ENCODE results near the gene TBC1D21.

- TF ChIP-seq, protein P1, sequence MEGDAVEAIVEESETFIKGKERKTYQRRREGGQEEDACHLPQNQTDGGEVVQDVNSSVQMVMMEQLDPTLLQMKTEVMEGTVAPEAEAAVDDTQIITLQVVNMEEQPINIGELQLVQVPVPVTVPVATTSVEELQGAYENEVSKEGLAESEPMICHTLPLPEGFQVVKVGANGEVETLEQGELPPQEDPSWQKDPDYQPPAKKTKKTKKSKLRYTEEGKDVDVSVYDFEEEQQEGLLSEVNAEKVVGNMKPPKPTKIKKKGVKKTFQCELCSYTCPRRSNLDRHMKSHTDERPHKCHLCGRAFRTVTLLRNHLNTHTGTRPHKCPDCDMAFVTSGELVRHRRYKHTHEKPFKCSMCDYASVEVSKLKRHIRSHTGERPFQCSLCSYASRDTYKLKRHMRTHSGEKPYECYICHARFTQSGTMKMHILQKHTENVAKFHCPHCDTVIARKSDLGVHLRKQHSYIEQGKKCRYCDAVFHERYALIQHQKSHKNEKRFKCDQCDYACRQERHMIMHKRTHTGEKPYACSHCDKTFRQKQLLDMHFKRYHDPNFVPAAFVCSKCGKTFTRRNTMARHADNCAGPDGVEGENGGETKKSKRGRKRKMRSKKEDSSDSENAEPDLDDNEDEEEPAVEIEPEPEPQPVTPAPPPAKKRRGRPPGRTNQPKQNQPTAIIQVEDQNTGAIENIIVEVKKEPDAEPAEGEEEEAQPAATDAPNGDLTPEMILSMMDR (IDR thresholded peaks at IDR 0.05) = no peak
- TF ChIP-seq POLR2A (IDR thresholded peaks at IDR 0.05) = no peak
These were observed 38.7 kb downstream of the TBC1D21 start for GRCh38 chr15:73912030-73912596.

Measured in right lobe of liver (tissue), 4 donors.